Kidney epithelial cell (primary cell): ENCODE measurements around the gene RABGGTB. TPM values are rescaled to one million over a fixed set of nuclear protein-coding genes. Genes with fewer than 3 reads are reported as not detected.

ENCODE experiments used
- DNase-seq: peaks from one replicate; pipeline ENCODE4 v3.0.0-alpha.2; 2010; ENCODE audit warnings: low read depth
- H3K27me3 ChIP-seq: 2 replicates; pipeline ENCODE4 v1.6.0; 2011; ENCODE audit warnings: low read length; ENCODE audit not compliant: control insufficient read depth, insufficient read depth
- H3K36me3 ChIP-seq: 2 replicates; pipeline ENCODE4 v1.5.1; 2011; ENCODE audit warnings: low read length; ENCODE audit not compliant: control insufficient read depth, insufficient read depth
- H3K4me3 ChIP-seq: 2 replicates; pipeline ENCODE4 v1.5.1; 2011; ENCODE audit warnings: low read depth, mild to moderate bottlenecking, control low read depth, low read length
- CTCF ChIP-seq: IDR thresholded peaks from 2 replicates; pipeline ENCODE4 v1.5.1; 2011; ENCODE audit warnings: mild to moderate bottlenecking, moderate library complexity, low read length, control low read depth, inconsistent platforms; ENCODE audit not compliant: insufficient read depth, poor library complexity, severe bottlenecking
- total RNA-seq: library from RNA; depleted of rRNA; stranded (reverse); fragments of >200 nt; gene quantifications from 2 replicates; pipeline ENCODE4 v1.2.3, GENCODE V29; 2015

Gene RABGGTB
- total RNA-seq, 1 donor from 2014 or later, result 77.1 TPM

GRCh38 chr1:75841421-75841820, 55.4 kb downstream of the RABGGTB start:
- TF ChIP-seq CTCF, result no peak
- no peaks in the 10 kb centered on the region for H3K36me3 ChIP-seq
- H3K4me3 ChIP-seq, result no peak overlapping the region
- no peaks in the 10 kb centered on the region for H3K27me3 ChIP-seq
- DNase-seq, result no peak

Other genes starting within 250 kb of the RABGGTB start
- 3.7 and 4.4 TPM in 2 replicates for gene SLC44A5, start 175.1 kb upstream of the RABGGTB start, total RNA-seq
- 27.9 and 29.6 TPM in 2 replicates for gene ACADM, start 61.5 kb upstream of the RABGGTB start, total RNA-seq
- 0.08 and 0.27 TPM in 2 replicates for gene MSH4, start 10.6 kb downstream of the RABGGTB start, total RNA-seq
- gene ASB17, start 146.1 kb downstream of the RABGGTB start, total RNA-seq, result not detected in 2 replicates